Measurements from ENCODE around the gene DISC1.

DISC1 gene

DNA sequence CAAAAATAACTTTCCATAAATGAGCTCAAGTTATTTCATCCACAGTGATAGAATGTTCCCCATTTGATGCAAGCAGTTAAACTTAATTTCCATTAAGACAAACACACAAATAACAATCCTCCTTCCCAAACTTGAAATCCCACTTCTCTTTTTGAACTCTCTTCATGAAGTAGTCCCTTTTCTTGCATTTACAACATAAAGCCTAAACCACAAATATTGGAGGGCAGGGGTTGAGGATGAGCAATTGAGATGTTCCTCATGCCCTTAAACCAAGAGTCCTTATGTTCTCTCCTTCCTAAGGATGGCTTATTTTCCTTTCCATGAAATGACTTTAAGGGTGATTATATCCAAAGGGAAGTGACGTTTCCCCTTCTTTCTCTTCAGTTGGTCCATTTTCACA is 228.8 kb downstream of the DISC1 start:
- DNase-seq (ENCODE audit: low read depth, low spot score): no peak

DNA sequence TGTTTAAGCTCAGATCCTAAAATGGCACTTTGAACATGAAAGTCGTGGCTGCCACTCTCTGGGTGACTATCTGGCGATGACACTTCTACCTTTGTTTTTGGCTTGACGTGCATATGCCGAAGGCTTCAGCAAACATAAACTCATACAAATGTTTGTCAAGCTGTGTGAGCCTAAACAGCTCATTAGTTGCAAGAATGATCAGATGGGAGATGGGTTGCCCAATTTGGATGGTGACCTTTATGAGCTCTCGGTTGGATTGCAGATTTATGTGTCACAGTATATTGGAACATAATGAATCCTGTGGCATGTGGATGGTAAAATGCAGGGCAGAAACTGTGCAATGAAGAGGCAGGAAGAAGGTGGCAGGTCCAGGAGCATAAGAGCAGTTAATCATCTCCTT is 229.3 kb downstream of the DISC1 start:
- no peak for DNase-seq (ENCODE audit: low read depth, low spot score)

DNA sequence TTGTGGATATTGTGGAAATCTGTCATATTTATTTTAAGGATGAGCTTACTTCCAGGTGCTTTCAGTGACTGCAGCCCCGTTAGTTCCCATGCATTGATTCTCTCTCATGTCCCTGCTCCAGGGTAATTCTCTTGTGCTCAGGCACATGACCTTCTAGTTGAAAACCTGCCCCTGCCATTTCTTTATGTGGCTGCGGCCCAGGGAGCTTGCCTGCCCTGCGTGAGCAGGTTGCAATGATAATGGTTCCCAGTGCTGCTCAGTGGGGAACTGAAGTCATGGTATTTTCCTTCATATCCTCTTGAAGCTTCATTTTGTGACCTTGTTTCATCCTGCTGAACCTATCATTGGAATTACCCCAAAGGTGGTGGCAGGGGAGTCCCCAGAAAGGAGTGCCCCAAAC is 229.8 kb downstream of the DISC1 start:
- no peak for DNase-seq (ENCODE audit: low read depth, low spot score)

DNA sequence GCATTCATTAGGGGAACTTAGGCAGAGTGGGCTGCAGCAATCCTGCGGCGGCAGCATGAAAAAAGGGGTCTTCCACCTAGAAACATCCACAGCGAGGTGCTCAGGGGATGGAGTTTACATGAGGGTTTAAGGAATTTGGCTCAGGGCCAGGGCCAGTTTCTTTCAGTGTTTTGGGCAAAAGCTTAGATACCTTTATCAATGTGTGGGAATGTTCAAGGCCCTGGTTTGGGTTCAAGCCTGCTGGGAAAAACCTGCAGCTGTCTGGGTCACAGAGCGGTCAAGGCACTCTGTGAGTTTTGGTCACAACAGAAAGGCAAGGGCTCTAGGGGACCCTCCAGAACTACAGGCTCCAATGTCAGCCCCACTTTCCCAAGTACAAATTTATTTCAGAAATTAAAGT is 230.3 kb downstream of the DISC1 start:
- DNase-seq (ENCODE audit: low read depth, low spot score): no peak

DNA sequence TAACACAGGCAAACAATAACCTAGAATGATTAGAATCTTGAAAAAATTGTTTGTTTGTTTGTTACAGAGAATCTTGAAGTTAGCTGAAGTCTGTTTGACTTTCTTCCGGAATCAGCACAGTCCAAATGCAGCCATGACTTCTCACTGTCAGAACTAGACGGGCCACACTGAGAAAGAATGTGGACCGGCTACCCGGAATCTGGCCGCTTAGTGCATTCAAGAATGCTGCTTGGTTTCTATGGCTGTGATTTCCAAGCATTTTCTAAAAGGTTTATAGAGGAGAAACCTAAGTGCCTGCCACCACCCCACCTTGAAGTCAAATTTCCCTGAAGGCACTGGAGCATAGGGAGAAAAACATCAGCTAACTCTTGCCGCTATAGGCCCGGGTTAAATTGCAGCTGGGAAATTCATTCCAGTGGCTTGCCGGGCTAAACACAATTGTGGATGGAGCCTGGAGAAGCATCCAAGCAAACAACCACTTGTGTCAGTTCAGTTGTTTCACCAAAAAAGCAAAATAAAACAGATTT is 231.1 kb downstream of the DISC1 start:
- no peak for DNase-seq (ENCODE audit: low read depth, low spot score)

DNA sequence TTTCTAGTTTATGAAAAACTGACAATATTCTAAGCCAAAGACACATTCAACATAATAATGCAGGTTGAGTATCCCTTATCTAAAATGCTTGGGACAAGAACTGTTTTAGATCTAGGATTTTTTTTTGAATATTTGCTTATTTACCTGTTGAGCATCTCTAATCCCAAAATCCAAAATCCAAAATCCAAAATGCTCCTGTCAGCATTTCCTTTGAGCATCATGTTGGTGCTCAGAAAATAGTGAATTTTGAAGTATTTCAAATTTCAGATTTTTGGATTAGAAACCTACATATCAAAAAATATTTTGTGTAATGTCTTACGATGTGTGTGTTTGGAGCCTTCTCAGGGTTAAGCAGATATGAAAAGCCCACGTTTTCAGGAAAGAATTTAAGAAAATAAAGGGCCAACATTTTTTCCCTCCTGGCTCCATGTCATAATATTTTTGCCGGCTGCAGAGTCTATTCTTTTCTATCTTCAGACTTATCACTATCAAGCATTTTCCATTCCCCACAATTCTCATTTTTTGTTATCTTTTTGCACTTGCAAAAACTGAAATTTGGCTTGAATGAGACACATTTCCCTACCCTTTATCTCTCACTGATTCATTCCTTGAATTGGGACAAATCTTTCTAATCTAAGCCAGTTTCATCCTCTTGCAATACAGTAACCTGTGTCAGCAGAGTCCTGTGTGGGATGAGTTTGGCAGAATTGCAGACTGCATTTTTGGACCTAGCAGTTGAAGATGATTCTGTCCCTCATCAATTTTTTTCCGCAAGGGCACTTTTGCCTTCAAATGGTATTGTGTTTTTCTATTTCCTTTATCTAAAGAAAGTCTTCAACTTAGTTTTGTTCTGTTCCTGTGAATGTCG is 233.9 kb downstream of the DISC1 start:
- no peak for DNase-seq (ENCODE audit: low read depth, low spot score)

DNA sequence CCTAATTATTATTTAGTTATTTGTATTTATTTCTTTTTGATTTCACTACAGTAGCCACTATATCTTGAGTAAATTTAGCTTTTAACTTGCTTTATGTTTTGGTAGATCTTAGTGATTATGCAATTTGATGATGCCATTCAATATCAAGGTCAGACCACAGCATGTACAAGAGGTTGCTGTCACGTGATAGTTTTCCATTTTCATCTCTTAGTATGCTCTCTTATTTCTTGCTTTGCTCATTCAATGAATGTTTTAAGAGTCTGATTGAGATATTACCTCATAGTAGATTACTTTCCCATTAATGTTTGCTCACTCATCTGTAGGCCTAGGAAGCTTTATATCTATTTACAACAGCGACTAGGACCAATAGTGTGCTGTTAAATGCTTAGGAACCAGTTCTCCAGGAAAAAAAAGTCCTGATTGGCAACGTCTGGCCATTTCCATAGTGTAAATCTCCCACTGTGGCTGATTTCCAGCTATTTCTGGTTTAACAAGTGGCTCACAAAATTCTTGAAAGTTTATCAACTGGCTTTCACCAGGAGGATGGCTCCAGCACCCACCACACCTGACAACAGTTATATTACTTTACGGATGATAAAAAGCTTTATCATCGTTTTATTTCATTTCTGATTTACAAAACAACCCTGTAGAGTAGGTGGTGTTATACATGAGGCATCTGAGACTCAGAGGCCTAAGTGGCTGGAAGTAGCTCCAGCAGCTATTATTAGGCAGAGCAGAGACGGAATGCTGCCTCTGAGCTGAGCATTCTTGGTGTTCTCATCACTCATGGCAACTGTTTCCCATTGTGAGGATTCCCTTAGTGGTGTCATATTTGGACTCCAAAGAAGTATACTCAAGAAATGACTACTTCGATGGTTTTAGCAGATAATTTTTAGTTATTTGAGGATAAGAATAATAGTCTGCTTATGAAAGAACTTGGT is 235.2 kb downstream of the DISC1 start:
- no peak for DNase-seq (ENCODE audit: low read depth, low spot score)

DNA sequence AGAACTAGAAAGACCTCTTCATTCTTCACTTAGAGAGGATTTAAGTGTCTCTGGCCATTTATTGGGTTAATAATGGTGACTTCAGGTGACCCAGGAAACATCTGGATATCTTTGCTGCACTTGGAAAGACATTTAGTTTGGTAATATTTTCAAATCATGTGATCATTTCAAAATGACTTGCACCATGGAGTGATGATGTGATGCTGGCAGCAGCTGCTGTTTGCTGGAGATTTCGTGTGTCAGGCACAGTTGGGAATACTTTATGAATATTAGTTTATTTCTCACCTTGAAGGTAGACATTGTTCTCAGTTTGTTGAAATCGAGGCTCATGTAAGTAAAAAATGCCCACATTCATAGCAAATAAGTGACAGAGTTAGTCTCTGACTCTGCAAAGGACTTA is 236.0 kb downstream of the DISC1 start:
- DNase-seq (ENCODE audit: low read depth, low spot score): no peak

DNA sequence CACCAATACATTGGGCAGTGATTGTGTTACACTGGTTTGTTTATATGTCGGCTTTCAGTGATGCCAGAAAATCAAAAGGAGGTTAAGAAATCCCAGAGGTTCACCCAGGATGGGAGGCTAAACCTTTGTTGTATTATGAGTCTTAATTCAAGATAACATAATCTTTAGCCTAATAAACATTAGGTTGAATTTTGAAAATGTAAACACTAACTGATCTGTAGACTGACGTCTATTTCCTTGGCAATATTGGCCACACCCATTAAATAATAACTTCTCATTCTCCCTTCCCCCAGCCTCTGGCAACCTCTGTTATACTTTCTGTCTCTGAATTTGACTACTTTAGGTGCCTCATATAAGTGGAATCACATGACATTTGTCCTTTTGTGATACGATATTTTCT is 238.7 kb downstream of the DISC1 start:
- no peak for DNase-seq (ENCODE audit: low read depth, low spot score)

DNA sequence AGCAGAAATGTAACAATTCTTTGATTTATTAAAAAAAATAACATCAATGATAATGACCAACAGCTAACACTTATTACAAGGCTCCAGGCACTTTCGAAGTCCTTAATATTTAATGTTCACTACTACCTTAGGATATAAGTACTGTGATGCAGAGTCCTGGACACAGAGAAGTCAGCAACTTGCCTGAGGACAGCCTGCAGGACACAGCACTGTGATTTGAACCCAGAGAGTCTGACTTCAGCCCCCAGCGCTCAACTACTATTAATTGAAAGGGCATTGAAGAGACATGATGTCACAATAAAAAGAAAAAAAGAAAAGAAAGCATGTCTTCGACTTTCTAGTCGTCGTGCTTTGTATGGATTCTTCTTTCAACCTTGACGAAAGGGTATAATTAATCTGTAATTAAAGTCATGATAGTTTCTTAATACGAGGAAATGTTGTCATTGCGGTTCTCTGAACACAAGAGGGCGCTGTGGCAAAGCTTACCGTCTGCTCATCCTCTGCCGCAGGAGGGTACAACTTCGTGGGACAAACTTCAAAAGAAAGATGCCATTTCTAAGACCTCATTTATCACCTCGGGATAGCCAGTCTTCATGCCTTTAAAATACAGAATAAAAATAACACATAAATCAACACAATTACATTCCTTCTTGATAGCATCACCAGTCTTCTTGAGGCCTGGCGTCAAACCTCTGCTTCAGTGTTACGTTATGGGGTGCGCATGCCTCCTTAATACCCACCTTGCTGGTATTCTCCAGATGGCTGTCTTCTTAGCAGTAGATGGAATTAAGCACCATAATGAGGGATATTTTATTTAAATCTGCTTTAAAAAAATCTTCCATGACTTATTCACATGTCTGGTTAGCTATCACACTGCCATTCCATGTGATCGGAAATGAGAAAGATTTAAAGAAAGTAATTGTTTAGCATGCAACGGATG is 240.1 kb downstream of the DISC1 start:
- DNase-seq (ENCODE audit: low read depth, low spot score): no peak

DNA sequence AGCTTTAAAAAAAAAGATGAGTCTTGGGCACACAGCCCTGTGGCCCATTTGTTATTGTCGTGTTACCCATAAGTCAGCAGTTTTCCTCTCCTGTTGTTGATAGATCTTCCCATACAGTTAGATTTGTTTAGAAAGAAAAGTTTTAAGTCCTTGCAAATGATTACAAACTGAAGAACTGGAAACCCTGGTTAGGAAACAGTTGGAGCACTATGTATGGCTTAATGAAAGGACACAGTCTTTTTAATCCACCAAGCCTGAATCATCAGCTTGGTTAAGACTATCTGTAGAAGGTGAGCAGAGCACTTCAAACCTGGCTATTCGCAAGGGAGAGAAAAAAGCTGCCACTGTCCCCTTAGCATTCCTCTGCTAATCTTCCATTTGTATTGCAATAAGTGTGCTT is 241.0 kb downstream of the DISC1 start:
- no peak for DNase-seq (ENCODE audit: low read depth, low spot score)

DNA sequence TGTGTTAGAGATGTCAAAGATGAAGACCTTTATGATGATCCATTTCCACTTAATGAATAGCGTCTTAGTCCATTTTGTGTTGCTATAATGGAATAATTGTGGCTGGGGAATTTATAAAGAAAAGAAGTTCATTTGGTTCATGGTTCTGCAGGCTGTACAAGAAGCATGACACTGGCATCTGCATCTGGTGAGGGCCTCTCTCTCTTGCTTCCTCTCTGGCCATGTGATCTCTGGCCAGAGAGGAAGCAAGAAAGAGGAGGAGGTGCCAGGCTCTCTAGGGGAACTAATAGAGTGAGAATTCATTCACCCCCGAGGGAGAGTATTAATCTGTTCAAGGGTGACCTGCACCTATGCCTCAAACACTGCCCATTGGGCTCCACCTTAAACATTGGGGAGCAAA is 242.8 kb downstream of the DISC1 start:
- DNase-seq (ENCODE audit: low read depth, low spot score): no peak

DNA sequence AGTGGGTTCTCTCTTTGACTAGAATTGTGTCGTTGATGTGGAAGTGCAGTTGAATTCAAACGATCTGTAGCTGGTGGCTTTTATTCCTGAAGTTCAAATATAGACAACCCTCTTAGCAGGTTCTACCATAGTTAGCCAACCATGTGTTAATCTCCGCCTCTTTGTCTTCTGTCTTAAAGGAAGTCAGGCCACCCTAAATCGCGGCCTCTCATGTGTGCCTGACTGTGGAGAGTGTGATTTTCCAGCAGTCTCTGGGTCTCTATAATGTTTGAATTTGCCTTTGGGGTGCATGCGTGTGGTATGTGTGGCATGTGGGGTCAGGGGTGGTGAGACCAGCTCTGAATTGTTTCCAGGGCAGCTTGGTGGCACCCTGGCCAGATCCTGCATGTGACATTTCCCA is 244.9 kb downstream of the DISC1 start:
- no peak for DNase-seq (ENCODE audit: low read depth, low spot score)

DNA sequence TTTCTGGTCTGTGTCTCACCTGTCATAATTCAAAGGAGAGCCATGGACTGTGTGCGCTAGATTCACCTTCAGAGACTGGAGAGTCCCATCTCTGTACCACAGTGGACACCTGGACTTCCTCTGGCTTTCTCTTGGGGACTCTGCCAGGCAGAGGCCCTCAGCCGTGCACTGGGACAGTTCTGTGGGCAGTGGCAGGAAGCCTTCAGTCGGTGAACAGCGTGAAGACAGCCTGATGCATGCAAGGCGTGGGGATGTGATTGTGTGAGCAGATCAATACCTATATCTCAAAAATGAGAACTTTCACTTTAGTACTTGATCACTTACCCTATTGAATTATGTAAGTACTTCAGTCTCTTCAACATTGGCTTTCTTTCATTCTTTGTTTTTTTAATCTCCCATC is 245.3 kb downstream of the DISC1 start:
- DNase-seq (ENCODE audit: low read depth, low spot score): no peak

DNA sequence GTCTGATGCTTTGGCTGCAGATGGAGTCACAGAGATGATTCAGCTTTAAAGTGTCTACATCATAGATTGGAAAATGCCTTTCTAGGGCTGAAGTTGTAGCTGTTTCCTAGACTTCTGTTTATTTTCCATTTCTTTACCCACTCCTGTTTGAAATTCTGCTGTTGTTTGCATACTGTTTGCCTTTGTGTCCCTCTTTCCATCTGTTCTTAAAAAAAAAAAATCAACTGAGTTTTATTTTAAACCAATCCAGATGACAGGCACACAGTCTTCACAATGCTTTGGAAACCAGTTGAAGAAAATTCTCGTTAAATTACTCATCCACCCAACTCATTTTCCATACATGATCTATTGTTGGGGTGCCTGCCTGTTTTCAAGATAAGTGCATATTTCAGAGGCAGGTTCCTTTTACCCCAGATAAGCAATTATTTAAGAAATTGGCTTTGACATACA is 245.9 kb downstream of the DISC1 start:
- no peak for DNase-seq (ENCODE audit: low read depth, low spot score)

DNA sequence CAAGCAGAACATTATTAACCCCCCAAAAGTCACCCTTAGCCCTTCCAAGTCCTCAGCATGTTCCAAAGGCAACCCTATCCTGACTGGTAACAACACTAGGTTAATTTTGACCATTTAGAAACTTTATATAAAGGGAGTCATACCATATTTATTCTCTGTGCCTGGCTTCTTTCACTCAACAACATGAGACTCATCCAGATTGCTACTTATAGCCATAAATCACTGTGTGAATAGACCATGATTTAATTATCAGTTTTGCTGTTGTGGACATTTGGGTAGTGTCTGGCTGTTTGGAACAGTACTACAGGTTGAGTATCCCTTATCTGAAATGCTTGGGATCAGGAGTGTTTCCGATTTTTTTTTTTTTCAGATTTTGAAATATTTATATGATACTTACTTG is 252.1 kb downstream of the DISC1 start:
- no peak for DNase-seq (ENCODE audit: low read depth, low spot score)

DNA sequence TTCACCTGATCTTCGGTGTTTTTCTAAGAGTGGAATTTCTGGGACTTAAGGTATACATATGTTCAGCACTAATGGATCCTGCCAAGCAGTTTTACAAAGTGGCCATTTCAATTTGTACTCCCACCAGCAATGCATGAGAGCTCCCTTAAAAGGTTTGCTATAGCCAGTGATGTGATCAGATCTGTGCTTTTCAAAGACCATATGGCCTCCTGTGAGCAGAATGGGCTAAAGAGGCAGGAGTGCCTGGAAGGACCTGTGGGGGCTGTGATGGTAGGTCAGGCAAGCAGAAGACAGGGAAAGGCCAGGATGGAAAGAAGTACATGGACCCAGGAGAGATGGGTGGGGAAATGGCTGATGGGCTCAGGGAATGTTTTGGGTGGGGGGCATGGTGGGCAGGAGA is 252.7 kb downstream of the DISC1 start:
- DNase-seq (ENCODE audit: low read depth, low spot score): no peak

DNA sequence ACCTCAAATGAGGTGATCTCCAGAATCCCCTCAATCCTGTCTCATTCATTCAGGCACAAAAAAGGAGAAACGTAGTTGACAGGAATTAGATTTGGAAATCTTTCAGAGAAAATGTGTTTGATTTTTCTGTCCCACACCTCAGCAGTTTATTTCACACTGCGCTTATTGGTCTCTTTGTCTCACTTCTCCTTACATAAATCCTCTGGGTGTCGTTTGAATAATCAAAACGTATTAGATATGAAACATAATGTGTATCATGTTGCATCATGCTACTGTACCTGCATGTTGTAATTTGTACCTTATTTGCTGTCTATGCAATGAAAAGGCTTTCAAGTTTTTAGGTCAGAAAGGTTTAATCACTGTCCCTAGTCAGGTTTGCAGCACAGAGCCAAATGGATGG is 255.7 kb downstream of the DISC1 start:
- no peak for DNase-seq (ENCODE audit: low read depth, low spot score)

DNA sequence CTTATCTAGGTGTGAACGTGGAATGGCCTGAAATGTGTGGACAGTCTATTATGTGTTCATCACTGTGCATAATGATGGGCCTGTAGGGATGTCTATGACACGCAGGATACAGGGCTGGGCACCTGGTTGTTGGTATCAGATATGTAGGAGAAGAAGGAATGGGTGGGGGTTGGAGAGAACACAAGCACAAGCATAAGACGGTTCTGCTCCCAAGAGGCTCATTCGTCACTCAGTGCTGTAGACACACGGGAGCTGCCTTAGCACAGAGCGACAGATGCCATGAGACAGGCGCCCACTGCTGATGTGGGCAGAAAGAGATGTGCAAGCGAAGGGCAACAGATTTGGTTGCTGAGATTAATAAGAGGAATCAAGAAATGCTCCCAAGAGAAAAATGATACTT is 256.2 kb downstream of the DISC1 start:
- no peak for DNase-seq (ENCODE audit: low read depth, low spot score)

DNA sequence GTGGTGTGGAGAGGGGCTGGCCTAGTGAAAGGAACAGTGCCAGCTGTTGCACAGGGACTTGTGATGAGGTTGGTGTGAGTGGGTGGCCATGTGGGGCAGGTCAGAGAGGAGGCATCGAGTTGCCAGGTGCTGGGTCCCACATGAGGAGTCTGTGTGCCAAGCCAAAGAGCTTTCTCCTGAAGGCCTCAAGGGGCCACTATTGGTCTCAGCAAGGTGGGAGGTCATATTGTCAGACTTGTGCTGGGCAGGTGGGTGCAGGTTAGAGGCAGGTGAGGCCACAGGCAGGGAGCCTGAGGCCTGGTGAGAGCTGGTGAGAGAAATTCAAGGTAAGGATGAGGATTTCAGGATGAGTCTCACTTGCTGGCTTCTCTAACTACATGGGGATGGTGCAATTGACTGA is 256.8 kb downstream of the DISC1 start:
- peak; percentile 20 for DNase-seq (ENCODE audit: low read depth, low spot score)

DNA sequence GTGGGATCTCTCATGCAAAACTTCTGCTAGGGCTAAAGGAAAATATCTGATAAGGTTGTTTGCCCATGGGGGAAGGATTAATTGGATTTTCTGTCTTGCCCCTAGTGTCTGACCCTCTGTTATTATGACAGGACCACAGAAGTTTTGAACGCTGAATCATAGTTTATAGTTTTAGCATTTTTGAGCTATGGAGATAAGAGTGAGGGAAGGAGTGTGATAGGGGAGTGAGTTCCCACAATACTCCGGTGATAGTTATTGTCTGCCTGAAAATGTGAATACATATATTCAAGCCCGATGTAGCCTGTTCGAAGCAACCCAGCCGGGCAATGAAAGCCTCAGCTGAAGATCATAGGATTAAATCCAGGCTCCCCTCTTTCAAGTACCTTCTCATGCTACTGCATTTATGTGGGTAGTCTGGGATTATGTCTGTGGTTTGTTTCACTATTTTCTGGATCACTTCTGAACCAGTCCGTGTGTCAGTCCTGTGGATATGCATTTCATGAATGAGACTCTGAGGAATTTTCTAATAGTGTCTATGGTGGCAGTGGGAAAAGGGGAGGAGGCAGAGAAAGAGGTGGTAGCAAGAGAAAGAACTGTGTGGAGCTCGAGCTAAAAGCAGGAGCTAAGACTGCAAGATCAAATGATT is 258.7 kb downstream of the DISC1 start:
- DNase-seq (ENCODE audit: low read depth, low spot score): no peak
